HCEC 1CT (cell line): ENCODE data around the gene ZSCAN10.
"Not testable (repeated sequence)": the region's sequence is repeated elsewhere in the genome, so short reads cannot be mapped to it uniquely, and the experiment has no call there.

ENCODE experiments used
- DNase-seq: peaks from one replicate; pipeline ENCODE4 v3.0.0-alpha.2; 2017

The ZSCAN10 gene

DNA sequence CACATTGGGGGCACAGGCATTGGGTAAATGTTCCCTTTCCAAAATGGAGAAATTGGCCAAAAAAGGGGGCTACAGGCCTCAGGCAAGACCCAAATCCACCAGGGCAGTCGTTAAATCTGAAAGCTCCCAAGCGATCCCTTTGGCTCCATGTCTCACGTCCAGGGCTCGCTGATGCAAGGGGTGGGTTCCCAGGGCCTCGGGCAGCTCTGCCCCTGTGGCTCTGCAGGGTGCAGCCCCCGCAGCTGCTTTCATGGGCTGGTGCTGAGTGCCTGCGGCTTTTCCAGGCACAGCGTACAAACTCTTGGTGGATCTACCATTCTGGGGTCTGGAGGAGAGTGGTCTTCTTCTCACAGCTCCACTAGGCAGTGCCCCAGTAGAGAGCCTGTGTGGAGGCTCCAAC lies 15.7 kb downstream of the ZSCAN10 start:
- not testable (repeated sequence) for DNase-seq

DNA sequence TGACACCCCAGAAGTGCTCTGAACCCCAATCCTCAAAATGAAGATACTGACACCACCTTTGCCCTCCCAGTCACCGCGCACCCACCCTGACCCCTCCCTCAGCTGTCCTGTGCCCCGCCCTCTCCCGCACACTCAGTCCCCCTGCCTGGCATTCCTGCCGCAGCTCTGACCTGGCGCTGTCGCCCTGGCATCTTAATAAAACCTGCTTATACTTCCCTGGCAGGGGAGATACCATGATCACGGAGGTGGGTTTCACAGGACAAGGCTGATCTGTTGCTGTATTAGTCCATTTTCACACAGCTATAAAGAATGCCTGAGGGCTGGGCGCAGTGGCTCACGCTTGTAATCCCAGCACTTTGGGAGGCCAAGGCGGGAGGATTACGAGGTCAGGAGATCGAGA lies 17.1 kb downstream of the ZSCAN10 start:
- not testable (repeated sequence) for DNase-seq

DNA sequence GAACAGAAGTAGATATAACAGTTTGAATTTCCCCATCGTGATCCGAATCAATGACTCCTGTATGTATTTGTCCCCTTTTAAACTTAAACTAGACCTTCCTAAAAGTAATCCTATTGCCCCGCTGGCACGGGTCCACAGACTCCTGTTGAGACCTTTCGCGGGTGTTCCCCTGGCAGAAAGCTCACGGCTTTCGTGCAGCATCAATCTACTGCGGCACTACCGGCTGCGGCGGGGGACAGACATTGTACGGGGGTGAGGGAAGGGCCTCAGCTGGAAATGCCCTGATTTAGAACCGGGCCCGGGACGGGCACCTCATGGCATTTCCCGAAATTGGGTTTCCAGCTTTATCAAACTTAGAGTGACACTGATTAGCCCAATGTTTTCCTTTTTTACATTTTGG lies 19.1 kb downstream of the ZSCAN10 start:
- no peak for DNase-seq

DNA sequence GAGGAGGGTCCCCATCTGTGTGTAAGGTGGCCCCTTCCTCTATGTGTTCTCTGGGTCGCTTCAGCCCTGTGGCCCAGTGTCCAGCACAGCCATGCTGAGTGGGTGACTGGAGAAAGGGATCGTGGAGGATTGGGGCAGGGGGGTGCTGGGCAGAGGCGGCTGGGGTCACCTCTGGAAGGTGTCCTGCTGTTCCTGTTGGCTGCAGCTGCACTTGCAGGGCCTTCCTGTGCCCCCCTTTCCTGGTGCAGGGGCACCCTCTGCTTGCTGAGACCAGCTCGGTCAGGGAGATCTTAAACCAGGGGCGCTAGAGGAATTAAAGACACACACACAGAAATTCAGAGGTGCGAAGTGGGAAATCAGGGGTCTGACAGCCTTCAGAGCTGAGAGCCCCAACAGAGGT lies 22.5 kb downstream of the ZSCAN10 start:
- no peak for DNase-seq

DNA sequence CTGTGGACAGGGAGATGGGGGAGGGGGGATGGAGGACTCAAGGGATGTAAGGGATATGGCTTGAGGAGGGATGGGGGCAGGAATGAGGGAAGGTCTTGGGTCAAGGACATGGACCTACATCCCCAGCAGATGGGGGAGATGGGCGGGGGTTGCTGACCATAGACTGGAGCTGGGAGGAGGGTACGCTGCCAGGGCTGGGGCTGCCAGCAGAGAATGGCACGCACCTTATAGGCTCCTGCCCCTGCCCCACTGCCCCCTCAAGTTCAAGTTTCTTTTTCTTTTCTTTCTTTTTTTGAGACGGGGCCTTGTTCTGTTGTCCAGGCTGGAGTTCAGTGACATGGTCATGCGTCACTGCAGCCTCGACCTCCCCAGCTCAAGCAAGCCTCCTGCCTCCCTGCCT lies 23.1 kb downstream of the ZSCAN10 start:
- not testable (repeated sequence) for DNase-seq

DNA sequence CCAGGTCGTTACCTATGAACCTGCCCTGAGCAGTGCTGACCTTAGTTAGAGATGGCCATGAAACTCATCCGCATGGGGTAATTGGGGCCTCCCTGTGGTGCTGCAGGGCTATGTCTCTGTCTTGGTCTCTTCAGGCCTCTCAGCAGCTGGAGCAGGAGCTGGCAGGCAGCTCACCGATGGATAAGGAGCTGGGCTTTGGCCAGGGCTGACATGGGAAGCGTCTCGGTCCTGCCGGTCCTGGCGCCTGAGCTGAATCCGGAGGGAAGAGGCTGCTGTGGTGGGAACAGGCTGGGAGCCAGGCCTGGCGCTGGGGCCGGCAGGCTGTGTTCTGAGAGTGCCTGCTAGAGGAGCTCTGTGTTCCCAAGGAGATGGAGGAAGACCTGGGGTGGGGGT lies 23.6 kb downstream of the ZSCAN10 start:
- no peak for DNase-seq

DNA sequence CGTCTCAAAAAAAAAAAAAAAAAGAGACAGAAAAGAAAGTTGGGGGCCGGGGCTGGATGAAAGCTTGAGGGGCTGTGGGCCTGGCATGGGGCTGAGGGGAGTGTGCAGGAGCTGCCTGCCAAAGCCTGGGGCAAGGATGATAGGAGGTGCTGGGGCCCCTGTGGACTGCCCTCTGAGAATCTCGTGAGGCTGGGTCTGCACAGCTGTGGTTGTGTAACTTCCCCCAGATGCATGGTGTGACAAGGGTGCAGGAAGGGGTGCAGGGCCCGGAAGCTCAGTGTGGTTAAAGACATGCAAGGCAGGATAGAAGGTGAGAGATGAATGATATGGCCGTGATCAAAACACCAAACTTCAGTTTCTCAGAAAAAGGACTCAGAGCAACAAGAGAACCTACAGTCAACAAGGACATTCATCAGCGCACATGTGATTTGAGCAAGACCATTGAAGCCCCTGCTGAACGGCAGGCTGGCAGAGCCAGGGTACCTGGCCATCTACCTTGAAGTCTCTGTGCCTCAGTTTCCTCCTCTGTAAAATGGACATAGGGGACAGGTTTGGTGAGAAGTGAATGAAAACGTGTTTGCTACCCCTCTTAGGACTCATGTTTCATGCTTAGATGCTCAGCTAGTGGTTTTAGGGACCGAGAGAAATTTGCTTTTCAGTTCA lies 24.1 kb downstream of the ZSCAN10 start:
- DNase-seq, result no peak

DNA sequence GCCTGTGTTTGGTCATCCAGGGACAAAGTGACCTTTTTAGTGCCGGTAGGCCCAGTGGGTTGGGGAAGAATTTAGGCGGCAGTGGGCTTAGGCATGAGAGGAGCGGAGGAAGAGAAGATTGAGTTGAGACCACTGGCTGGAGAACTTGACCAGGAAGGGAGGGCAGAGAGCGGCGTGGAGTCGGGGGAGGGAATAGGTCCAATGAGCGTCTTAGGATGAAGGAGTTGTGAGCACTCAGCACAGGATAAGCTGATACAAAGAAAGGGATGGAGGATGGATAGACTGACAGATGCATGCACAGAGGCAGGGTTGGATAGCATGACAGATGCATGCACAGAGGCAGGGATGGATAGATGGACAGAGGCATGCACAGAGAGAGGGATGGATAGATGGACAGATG lies 25.6 kb downstream of the ZSCAN10 start:
- DNase-seq, result no peak

DNA sequence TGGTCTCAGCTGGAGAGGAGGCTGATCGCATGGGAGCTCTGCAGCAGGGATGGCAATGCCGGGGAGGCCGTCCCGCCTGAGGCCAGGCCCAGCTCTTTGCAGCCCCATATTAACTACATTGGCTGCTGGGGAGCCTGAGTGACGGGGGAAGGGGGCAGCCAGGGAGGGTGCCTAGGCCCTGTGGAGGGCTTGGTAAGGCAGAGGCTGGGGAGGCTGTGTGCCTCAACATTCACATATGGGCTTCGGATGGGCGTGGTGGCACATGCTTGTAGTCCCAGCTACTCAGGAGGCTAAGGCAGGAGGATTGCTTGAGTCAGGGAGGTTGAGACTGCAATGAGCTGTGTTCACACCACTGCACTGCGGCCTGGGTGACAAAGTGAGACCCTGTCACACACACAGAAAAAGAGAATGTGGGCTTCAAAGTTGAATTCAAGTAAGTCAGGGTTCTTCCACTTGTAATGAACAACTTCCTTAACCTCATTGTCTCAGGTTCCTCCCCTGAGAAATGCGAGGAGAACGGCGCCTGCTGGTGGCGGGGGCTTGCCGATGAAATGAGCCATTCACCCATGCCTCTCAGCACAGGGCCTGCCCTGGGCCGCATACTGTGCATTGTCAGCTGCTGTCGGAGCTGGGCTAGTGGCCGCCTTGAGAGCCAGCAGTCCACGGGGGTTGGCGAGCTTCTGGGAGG lies 26.4 kb downstream of the ZSCAN10 start:
- not testable (repeated sequence) for DNase-seq

DNA sequence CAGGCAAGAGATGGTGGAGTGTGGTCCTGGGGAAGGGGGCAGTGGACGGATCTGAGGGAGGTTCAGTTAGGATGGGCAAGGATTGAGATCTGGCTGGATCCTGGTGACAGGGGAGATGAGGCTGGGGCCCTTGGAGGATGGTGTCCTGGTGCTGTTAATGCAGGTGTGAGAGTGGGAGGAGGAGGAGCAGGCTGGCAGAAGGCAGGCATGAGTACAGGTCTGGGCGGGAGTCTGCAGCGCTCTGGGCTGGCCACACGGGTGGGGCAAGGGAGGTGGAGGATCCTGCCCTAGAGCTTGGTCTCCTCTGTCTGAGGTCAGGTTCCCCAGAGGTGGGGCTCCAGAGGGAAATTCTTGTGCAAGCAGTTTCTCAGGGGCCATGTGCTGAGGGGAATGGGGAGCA lies 26.9 kb downstream of the ZSCAN10 start:
- DNase-seq, result not testable (repeated sequence)

DNA sequence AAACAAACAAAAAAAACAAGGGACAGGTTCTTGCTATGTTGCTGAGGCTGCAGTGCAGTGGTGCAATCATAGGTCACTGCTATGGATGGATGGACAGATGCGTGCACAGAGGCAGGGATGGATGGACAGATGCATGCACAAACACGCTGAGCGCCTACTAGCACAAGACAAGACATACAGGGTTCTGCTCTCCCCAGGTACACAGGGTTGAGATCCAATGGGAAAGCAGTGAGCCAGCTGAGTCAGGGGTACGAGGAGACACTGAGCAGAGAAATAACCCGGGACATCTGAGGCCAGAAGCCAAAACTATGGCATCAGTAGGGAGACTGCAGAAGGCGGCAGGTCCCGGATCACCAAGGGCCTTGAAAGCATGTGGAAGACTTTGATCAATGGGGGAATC lies 27.4 kb downstream of the ZSCAN10 start:
- DNase-seq, result no peak

DNA sequence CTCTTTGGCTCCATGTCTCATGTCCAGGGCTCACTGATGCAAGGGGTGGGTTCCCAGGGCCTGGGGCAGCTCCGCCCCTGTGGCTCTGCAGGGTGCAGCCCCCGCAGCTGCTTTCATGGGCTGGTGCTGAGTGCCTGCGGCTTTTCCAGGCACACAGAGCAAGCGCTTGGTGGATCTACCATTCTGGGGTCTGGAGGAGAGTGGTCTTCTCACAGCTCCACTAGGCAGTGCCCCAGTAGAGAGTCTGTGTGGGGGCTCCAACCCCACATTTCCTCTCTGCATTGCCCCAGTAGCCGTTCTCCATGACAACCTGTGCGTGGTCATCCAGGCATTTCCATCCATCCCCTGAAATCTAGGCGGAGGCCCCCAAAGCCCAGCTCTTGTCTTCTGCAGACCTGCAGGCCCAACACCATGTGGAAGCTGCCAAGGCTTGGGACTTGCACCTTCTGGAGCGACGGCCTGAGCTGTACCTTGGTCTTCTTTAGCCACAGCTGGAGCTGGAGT lies 28.4 kb downstream of the ZSCAN10 start:
- DNase-seq, result no peak

DNA sequence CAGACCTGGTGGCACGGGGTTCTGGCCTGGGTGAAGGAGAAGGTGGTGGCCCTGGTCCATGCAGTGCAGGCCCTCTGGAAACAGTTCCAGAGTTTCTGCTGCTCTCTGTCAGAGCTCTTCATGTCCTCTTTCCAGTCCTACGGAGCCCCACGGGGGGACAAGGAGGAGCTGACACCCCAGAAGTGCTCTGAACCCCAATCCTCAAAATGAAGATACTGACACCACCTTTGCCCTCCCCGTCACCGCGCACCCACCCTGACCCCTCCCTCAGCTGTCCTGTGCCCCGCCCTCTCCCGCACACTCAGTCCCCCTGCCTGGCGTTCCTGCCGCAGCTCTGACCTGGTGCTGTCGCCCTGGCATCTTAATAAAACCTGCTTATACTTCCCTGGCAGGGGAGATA lies 29.9 kb downstream of the ZSCAN10 start:
- DNase-seq, result not testable (repeated sequence)

DNA sequence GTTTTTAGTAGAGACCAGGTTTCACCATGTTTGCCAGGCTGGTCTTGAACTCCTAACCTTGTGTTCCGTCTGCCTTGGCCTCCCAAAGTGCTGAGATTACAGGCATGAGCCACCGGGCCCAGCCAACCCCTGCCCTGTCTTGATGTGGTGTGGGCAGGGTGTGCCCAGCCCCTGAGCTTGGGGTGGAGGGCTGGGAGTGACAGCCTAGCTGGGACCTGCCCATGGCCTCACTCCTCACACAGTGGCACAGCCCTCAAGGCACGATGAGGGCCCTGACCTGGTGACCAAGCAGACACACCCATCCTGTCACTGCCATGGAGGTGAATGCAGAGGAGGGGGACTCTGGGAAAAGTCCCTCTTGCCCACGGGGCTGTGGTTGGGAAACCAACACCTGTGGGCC lies 30.6 kb downstream of the ZSCAN10 start:
- DNase-seq, result no peak

DNA sequence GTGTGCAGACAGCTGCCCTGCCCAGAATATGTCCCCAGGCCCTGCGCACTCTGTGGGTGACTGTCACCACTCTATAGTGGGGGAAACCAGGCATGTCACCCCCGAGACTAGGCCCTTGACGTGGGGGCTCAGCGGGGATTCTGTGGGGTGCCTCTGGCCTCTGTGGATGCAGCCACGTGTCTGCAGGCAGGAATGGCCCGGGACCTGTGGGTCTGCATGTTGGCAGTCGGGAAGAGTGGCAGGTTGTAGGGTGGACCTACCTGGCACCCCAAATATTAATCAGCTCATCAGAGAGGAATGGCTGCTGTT lies 32.7 kb downstream of the ZSCAN10 start:
- no peak for DNase-seq

DNA sequence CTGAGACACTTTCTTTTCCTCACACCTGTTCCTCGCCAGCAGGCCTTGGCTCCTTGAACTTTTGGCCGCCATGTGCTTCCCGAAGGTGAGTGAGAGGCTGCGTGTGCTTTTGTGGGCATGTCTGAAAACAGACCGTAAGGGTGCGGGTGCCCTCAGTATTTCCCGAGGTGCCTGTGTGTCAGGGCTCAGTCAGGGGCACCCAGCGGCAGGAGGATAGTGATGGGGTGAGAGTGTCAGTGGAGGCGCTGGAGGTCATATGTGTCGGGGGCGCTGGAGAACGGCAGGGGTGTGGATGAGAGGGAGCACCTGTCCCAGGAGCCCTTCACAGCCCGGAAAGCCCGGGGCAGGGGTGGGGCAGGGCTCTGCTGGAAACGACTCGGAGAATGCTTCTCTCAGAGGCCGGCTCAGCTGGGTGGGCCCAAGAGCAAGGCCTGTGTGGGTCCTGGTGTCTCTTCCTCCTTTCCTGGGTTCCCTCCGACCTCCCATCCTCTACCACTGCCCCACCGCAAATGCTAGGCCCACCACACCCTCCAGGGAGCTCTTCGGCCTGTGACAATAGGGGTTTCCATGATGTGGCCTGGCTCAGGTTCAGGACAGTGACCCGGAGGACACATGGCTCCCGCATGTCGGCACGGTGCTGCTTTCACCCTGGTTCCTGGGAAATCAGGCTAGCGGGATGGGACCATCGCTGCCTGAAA lies 33.2 kb downstream of the ZSCAN10 start:
- no peak for DNase-seq

DNA sequence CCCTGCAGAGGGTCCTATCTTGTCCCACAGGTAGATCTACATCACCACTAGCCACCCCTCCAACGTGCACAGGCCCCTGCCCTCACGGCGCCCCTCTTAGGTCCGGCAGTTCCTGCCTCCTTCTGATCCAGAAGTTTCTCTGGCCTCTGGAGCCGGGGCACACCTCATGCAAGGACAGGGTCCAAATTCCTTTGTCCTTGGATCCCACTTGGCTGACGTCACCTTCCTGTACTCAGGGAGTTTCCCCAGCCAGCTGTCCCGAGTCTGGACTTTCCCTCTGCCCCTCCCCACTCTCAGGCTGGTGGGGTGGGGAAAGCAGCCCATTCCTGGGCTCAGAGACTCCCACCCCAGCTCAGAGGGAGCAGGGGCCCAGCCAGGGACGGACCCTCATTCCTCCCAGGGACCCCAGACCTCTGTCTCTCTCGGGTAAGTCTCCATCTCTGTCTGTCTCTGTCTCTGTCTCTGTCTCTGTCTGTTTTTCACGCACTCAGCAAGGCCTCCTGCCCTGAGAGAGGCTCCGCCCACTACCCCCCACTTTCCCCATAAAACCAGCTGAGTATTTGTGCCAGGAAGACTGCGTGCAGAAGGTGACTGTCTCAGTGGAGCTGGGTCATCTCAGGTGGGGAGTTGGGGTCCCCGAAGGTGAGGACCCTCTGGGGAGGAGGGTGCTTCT lies 33.9 kb downstream of the ZSCAN10 start, which contains the start of gene IL32:
Gene IL32 (plus strand): TSS at position 572 of the 673 bp plus-strand sequence. CDS start 172 bp downstream, outside the sequence.
- DNase-seq, result peak; percentile 49

DNA sequence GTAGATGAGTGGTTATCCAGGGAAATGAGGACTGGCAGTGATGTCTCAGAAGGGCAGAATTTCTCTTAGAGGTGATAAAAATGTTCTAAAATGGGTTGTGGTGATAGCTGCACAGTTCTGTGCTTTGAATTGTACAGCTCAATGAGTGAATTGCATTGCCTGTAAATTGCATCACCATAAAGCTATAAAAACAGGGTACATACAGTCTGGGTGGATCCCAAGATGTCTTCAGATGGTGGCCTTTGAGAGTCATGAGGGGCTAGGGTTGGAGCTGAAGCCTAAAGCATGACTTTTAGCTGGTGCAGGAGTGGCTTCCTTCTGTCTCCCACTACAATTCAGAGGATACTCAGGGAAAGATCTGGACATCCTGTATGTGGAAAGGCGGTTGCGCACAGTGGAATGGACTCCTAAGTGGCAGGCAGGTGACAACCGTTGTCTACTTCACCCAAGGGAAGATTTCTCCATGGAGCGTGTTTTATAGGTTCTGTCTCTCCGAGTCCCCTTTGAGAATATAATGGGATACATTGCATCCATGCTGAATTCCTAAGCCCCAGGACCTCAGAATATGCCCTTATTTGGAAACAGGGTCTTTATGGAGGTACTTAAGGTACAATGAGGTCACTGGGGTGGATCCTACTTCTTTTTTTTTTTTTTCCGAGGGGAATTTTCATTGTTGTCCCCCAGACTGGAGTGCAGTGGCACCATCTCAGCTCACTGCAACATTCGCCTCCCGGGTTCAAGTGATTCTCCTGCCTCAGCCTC lies 35.3 kb downstream of the ZSCAN10 start:
- DNase-seq, result no peak

DNA sequence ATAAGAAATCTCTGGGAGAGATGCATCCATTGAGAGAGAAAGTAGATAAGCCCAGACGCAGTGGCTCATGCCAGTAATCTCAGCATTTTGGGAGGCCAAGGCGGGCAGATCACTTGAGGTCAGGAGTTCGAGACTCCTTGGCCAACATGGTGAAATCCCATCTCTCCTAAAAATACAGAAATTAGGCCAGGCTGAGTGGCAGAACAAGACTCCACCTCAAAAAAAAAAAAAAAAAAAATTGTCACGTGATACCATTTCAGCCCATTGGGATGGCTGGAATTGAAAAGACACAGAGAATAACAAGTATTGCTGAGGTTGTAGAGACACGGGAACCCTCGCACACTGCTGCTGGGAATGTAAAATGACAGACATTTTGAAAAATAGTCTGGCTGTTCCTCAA lies 36.5 kb downstream of the ZSCAN10 start:
- DNase-seq, result no peak

DNA sequence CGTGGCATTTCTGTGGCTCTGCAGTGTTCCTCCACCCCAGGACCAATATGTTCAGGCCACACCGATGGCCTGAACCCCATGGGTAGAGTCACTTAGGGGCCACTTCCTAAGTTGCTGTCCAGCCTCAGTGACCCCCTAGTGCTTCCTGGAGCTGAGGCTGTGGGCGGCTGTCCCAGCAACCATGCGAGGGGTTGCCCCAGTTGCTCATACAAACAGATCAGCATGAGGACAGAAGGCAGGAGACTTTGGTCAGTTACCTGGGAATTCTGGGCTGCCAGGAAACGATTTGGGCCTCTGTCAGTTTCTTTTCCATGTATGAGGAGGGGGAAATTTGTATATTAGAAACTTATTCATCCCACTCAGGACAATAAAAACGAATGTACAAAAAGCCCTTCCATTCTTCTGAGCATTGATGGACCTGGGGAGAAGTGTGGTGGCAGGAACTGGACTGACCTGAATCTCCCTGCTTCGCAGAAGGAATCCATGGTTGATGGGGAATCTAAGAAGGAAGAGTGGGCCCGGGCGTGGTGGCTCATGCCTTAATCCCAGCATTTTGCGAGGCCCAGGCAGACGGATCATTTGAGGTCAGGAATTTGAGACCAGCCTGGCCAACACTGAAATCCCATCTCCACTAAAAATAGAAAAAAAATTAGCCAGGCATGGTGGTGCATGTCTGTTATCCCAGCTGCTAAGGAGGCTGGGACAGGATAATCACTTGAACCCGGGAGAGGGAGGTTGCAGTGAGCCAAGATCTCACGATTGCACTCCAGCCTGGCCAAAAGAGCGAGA lies 38.6 kb downstream of the ZSCAN10 start:
- DNase-seq, result no peak

DNA sequence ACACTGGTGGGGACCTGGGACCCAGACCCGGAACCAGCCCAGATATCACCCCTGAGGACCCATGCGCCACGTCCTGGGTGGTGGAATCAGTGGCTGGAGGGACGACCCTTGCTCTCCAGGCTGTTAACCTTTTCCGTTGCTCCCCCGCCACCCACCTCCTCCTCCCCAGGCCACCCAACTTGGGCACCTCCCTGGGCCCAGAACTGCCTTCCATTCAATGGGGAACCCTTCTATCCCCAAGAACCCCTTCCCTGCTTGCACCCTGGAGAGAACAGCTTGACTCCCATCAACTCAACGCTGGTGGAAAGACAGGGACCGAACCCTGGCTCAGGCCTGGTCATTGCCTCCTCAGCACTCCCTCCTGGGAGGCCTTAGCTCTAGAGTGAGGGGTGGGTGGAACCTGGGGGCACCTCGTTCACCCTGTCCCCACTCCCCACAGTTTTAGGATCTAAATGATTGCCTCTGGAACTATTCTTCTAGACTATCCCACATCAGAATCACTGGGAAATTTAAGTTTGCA lies 39.3 kb downstream of the ZSCAN10 start:
- no peak for DNase-seq
